Fibroblast of the aortic adventitia (primary cell): ENCODE results near the gene EYS. TPM values are rescaled to one million over a fixed set of nuclear protein-coding genes. Genes with fewer than 3 reads are reported as not detected.

ENCODE experiments used
- DNase-seq: peaks from one replicate; pipeline ENCODE4 v3.0.0-alpha.2; 2010; ENCODE audit warnings: low read depth
- H3K4me3 ChIP-seq: 2 replicates; pipeline ENCODE4 v1.5.1; 2011; ENCODE audit warnings: low read depth, mild to moderate bottlenecking, control low read depth, low read length, moderate library complexity
- CTCF ChIP-seq: IDR thresholded peaks from 2 replicates; pipeline ENCODE4 v1.5.1; 2011; ENCODE audit warnings: mild to moderate bottlenecking, low read length, control low read depth, inconsistent platforms; ENCODE audit not compliant: insufficient read depth
- total RNA-seq: library from RNA; depleted of rRNA; stranded (reverse); fragments of >200 nt; gene quantifications from 2 replicates; pipeline ENCODE4 v1.2.3, GENCODE V29; 2012; ENCODE audit warnings: low replicate concordance

EYS gene
- total RNA-seq, 1 donor, result 0.09 TPM

GRCh38 chr6:64104051-64104450 is 1603.0 kb downstream of the EYS start:
- no peak for TF ChIP-seq CTCF
- H3K4me3 ChIP-seq, result no peak overlapping the region
- no peak for DNase-seq

- no peak overlapping the region for H3K4me3 ChIP-seq
- DNase-seq, result no peak
- TF ChIP-seq CTCF, result no peak
These were observed 1603.5 kb downstream of the EYS start for GRCh38 chr6:64103480-64103879.

- H3K4me3 ChIP-seq, result no peak overlapping the region
- TF ChIP-seq CTCF, result no peak
- DNase-seq, result no peak
These were observed 1606.2 kb downstream of the EYS start for GRCh38 chr6:64100702-64101303.

- no peak for TF ChIP-seq CTCF
- DNase-seq, result no peak
- H3K4me3 ChIP-seq, result no peak overlapping the region
These were observed 1616.7 kb downstream of the EYS start for GRCh38 chr6:64090352-64090751.

GRCh38 chr6:64085126-64085525 is 1621.9 kb downstream of the EYS start:
- no peak overlapping the region for H3K4me3 ChIP-seq
- no peak for TF ChIP-seq CTCF
- no peak for DNase-seq

GRCh38 chr6:64084185-64084663 is 1622.8 kb downstream of the EYS start:
- no peak for DNase-seq
- no peak overlapping the region for H3K4me3 ChIP-seq
- TF ChIP-seq CTCF, result no peak

GRCh38 chr6:64083261-64083660 is 1623.8 kb downstream of the EYS start:
- DNase-seq, result no peak
- no peak overlapping the region for H3K4me3 ChIP-seq
- TF ChIP-seq CTCF, result no peak
